K562 (cell line): ENCODE measurements around the gene GHRH. TPM values are rescaled to one million over a fixed set of nuclear protein-coding genes. Genes with fewer than 3 reads are reported as not detected.
A peak's percentile ranks its signal among the peaks of the same experiment; 100 is the strongest.

ENCODE experiments used
- ATAC-seq: fragments of 200-7000 bp; cut with Tn5 transposase; 3 replicates; pipeline ENCODE4 v1.9.1; 2020; ENCODE audit warnings: moderate library complexity
- BruUV-seq: library from RNA; stranded (reverse); fragments of 400-500 nt; replicated peaks from 2 replicates; lab custom pipeline; 2021; lab: Mats Ljungman, UMichigan
- CTCF ChIA-PET: fragments of 300-600 bp; formaldehyde crosslinking; extraction: SDS; loops from one replicate; lab custom pipeline; 2021; ENCODE audit warnings: low intra/inter-chr PET ratio; lab: Yijun Ruan, JAX
- POLR2A ChIA-PET: fragments of 300-600, 350-650 bp; sonication (Branson Sonifier 250); formaldehyde crosslinking; extraction: SDS; loops from one replicate; lab custom pipeline; 2021; ENCODE audit warnings: antibody characterized with exemption, inconsistent platforms; lab: Yijun Ruan, JAX
- DNase-seq, 4 experiments: peaks; one replicate each; pipeline versions ENCODE4 v3.0.0 to v3.0.0-alpha.2; 2011 to 2018; ENCODE audit warnings: low spot score in 3 of 4, mixed read lengths in 3 of 4; ENCODE audit errors: extremely low read depth in 1 of 4
- FAIRE-seq: peaks from 2 replicates; lab custom pipeline; 2011; peaks lifted over from hg19 to GRCh38; lab: Jason Lieb, UNC
- H2AFZ ChIP-seq: 2 replicates; pipeline ENCODE4 v1.6.0; 2011; ENCODE audit warnings: low read depth, low read length, control low read depth, inconsistent platforms
- H3K27ac ChIP-seq: fragments of 200-600 bp; 3 replicates; pipeline ENCODE4 v1.8.0; 2011; ENCODE audit warnings: low read depth, mild to moderate bottlenecking, control low read depth, inconsistent platforms, low read length, moderate library complexity, mixed read lengths; ENCODE audit errors: extremely low read depth
- H3K27me3 ChIP-seq, 2 experiments: fragments of 300-600 bp in 1 of 2; 2 replicates in 1 of 2; 3 replicates in 1 of 2; pipeline versions ENCODE4 v1.6.0 to v1.8.0; 2011; ENCODE audit warnings: inconsistent platforms in 2 of 2, low read length in 2 of 2, mild to moderate bottlenecking in 1 of 2, mixed read lengths in 1 of 2, moderate library complexity in 1 of 2; ENCODE audit not compliant: control insufficient read depth in 2 of 2, insufficient read depth in 2 of 2
- H3K36me3 ChIP-seq: fragments of 300-600 bp; 3 replicates; pipeline ENCODE4 v1.8.0; 2011; ENCODE audit warnings: mild to moderate bottlenecking, low read length, inconsistent platforms; ENCODE audit not compliant: control insufficient read depth, insufficient read depth
- H3K4me1 ChIP-seq, 2 experiments: fragments of 200-600 bp in 1 of 2; replicated peaks in 1 of 2; 2 replicates in 1 of 2; 3 replicates in 1 of 2; pipeline versions ENCODE4 v1.5.1 to v1.8.0; 2011; ENCODE audit warnings: inconsistent platforms in 2 of 2, low read length in 2 of 2, mild to moderate bottlenecking in 1 of 2, mixed read lengths in 1 of 2, moderate library complexity in 1 of 2; ENCODE audit not compliant: control insufficient read depth in 2 of 2, insufficient read depth in 2 of 2
- H3K4me2 ChIP-seq: 2 replicates; pipeline ENCODE4 v1.6.1; 2011; ENCODE audit warnings: low read length, control low read depth, inconsistent platforms, mixed read lengths; ENCODE audit not compliant: insufficient read depth
- H3K4me3 ChIP-seq: fragments of 200-600 bp; sonication (generic), shearing (Covaris generic); 2 replicates; pipeline ENCODE4 v1.5.1; 2016; ENCODE audit warnings: control low read depth, inconsistent platforms
- H3K79me2 ChIP-seq: fragments of 200-600 bp; 3 replicates; pipeline ENCODE4 v1.8.0; 2011; ENCODE audit warnings: low read length, inconsistent platforms; ENCODE audit not compliant: control insufficient read depth, insufficient read depth
- H3K9ac ChIP-seq, 2 experiments: 2 replicates each; pipeline versions ENCODE4 v1.6.0 to v1.6.1; 2011; ENCODE audit warnings: low read depth in 2 of 2, low read length in 2 of 2, control low read depth in 1 of 2, inconsistent platforms in 1 of 2, mild to moderate bottlenecking in 1 of 2, mixed read lengths in 1 of 2; ENCODE audit not compliant: insufficient read depth in 1 of 2
- H3K9me1 ChIP-seq: one replicate; pipeline ENCODE4 v1.6.0; 2011; ENCODE audit warnings: inconsistent platforms, mild to moderate bottlenecking, low read length, moderate library complexity; ENCODE audit not compliant: control insufficient read depth, insufficient read depth
- H3K9me3 ChIP-seq: replicated peaks from 2 replicates; pipeline ENCODE4 v1.5.1; 2011; ENCODE audit warnings: low read depth, low read length, inconsistent platforms; ENCODE audit not compliant: control insufficient read depth, insufficient read depth
- H4K20me1 ChIP-seq: replicated peaks from 2 replicates; pipeline ENCODE4 v1.6.1; 2011; ENCODE audit warnings: low read length, inconsistent platforms, mixed read lengths; ENCODE audit not compliant: control insufficient read depth, insufficient read depth
- FOS ChIP-seq: IDR thresholded peaks from 3 replicates; pipeline ENCODE4 v1.6.1; 2011; ENCODE audit not compliant: insufficient read length; ENCODE audit errors: extremely low read depth
- FOSL1 ChIP-seq: fragments of 200-800 bp; sonication (Bioruptor generic); conservative IDR thresholded peaks from 2 replicates; pipeline ENCODE4 v1.6.1; 2016; ENCODE audit warnings: missing genetic modification characterization, missing compliant biosample characterization
- HDAC8 ChIP-seq: fragments of 450-650 bp; IDR thresholded peaks from 2 replicates; pipeline ENCODE4 v1.6.1; 2016; ENCODE audit warnings: mild to moderate bottlenecking, missing genetic modification characterization, moderate library complexity, missing compliant biosample characterization
- MYBL2 ChIP-seq, 2 experiments: fragments of 450-650 bp in 1 of 2; sonication (generic) in 1 of 2; formaldehyde crosslinking in 1 of 2; IDR thresholded peaks; 2 replicates each; pipeline versions ENCODE4 v1.6.1 to v1.8.1; 2017 to 2022; ENCODE audit warnings: borderline replicate concordance in 1 of 2, inconsistent platforms in 1 of 2, low read depth in 1 of 2, mild to moderate bottlenecking in 1 of 2, missing genetic modification reagents in 1 of 2, moderate library complexity in 1 of 2
- SMC3 ChIP-seq: conservative IDR thresholded peaks from 2 replicates; pipeline ENCODE4 v1.6.1; 2011; ENCODE audit warnings: low read depth, low read length, improper control_type of control experiment; ENCODE audit not compliant: insufficient read depth
- ZNF124 ChIP-seq: sonication (generic); formaldehyde crosslinking; IDR thresholded peaks from 2 replicates; pipeline ENCODE4 v1.8.1; 2022; ENCODE audit warnings: missing genetic modification reagents
- ZNF57 ChIP-seq: fragments of 450-650 bp; formaldehyde crosslinking; IDR thresholded peaks from 2 replicates; pipeline ENCODE4 v1.4.0; 2020; ENCODE audit warnings: mild to moderate bottlenecking, moderate library complexity
- ZNF586 ChIP-seq: fragments of 450-650 bp; formaldehyde crosslinking; conservative IDR thresholded peaks from 2 replicates; pipeline ENCODE4 v1.4.0; 2020; ENCODE audit warnings: mild to moderate bottlenecking, moderate library complexity
- ZNF778 ChIP-seq: fragments of 450-650 bp; formaldehyde crosslinking; IDR thresholded peaks from 2 replicates; pipeline ENCODE4 v1.4.0; 2020; ENCODE audit warnings: mild to moderate bottlenecking, moderate library complexity
- WGBS: fragments of 100-300 bp; shearing (Covaris generic); methylation state at CpG from one replicate; pipeline ENCODE4 v1.1.6; 2016; ENCODE audit warnings: low coverage, mixed read lengths; ENCODE audit not compliant: insufficient coverage; ENCODE audit errors: missing lambda C conversion rate; 5-methylcytosine and 5-hydroxymethylcytosine counted together
- in situ Hi-C: fragments of 300-500 bp; cut with MboI; formaldehyde crosslinking; loops from 4 replicates; pipeline ENCODE4 v1.15.0; 2018; ENCODE audit warnings: inconsistent platforms, mixed read lengths
- intact Hi-C: fragments of 100-400 bp; cut with micrococcal nuclease; formaldehyde crosslinking; loops from 2 replicates; pipeline ENCODE4 v1.14.2; 2022
- polyA plus RNA-seq, 8 experiments: library from polyadenylated mRNA; depleted of rRNA in 4 of 8; stranded (reverse) in 5 of 8; unstranded in 3 of 8; fragments of >200 nt; fragmentation: Nextera tagmentation in 2 of 8; fragmentation: Illumina TruSeq in 1 of 8; extraction: Ambion mirVana in 2 of 8; extraction: Trizol in 1 of 8; gene quantifications; 2 replicates each; pipeline versions ENCODE4 v1.2.1 to v1.2.3, GENCODE V29; 2011 to 2014; ENCODE audit warnings: inconsistent platforms in 1 of 8, missing spikeins in 1 of 8
- total RNA-seq, 7 experiments: library from RNA; depleted of rRNA in 6 of 7; stranded (reverse); fragments of >200 nt in 6 of 7; fragmentation: Illumina TruSeq in 2 of 7; extraction: Trizol in 2 of 7; gene quantifications; 2 replicates each; pipeline versions ENCODE4 v1.2.1 to v1.2.3, GENCODE V29; 2011 to 2021; ENCODE audit warnings: low replicate concordance in 1 of 7

GHRH gene
- total and polyA plus RNA-seq, 9 of the 15 experiments (the other 6 are each of a cell fraction or from before 2014, with no cell fraction given), result not detected

GRCh38 chr20:37291724-37292126 is 30.1 kb upstream of the GHRH start (continued):
- TF ChIP-seq MYBL2 (IDR thresholded peaks at IDR 0.05; ENCODE audit: low read depth) (no peak), MYBL2 (CRISPR knock-in tag; IDR thresholded peaks at IDR 0.05; ENCODE audit: borderline replicate concordance) (no peak), ZNF57 (CRISPR knock-in tag) (no peak), ZNF586 (CRISPR knock-in tag) (no peak), SMC3 (no peak), ZNF124 (CRISPR knock-in tag) (no peak), ZNF778 (no peak)

GRCh38 chr20:37290158-37290810 is 28.7 kb upstream of the GHRH start:
- Histone ChIP-seq H3K4me3 (peak overlapping the region; percentile 79), H2AFZ (0 out of 2 replicates have a peak overlapping the region, but pooled peaks have one; percentile 94), H3K27ac (peak overlapping the region; percentile 96), H3K9ac (peak overlapping the region; percentile 98 to 99), H3K79me2 (peaks cover 57% of the 10 kb centered on the region), H3K36me3 (peaks cover 30% of the 10 kb centered on the region), H3K9me1 (no peaks in the 10 kb centered on the region), H3K27me3 (no peaks in the 10 kb centered on the region), H3K4me2 (peak overlapping the region; percentile 96), H3K4me1 (peaks cover 5 to 20% of the 10 kb centered on the region in 2 experiments), H4K20me1 (no peaks in the 10 kb centered on the region), H3K9me3 (peaks cover 3% of the 10 kb centered on the region; the same call in 1 of the 2 replicates)
- in situ Hi-C loops (no loop called here), intact Hi-C loops (no loop called here)
- ATAC-seq (peak; percentile 20), FAIRE-seq (no peak), DNase-seq (no peak)
- CTCF ChIA-PET, result no interaction called here
- POLR2A ChIA-PET, result interaction anchor here (0.6 to 3.1 kb wide), 6 partner anchors 9 to 205 kb away, joined by 3 to 16 read pairs (median 3); no protein-coding TSS in a partner anchor
- under 1% methylated on average over 21 of the region's 21 CpGs for WGBS
- TF ChIP-seq HDAC8 (tag), result 0 out of 2 replicates have a peak, but pooled peaks have one; percentile 3
- TF ChIP-seq FOSL1 (tag), result 0 out of 2 replicates have a peak, but pooled peaks have one; percentile 10
- no peak for TF ChIP-seq FOS
- no TSS peak for BruUV-seq
